K562 (cell line): ENCODE measurements around the gene VPS16. TPM values are rescaled to one million over a fixed set of nuclear protein-coding genes. Genes with fewer than 3 reads are reported as not detected.

Experiments used
- ATAC-seq: fragments of 200-7000 bp; cut with Tn5 transposase; 3 replicates; pipeline ENCODE4 v1.9.1; 2020; ENCODE audit warnings: moderate library complexity
- BruUV-seq: library from RNA; stranded (reverse); fragments of 400-500 nt; replicated peaks from 2 replicates; lab custom pipeline; 2021; lab: Mats Ljungman, UMichigan
- CTCF ChIA-PET: fragments of 300-600 bp; formaldehyde crosslinking; extraction: SDS; loops from one replicate; lab custom pipeline; 2021; ENCODE audit warnings: low intra/inter-chr PET ratio; lab: Yijun Ruan, JAX
- POLR2A ChIA-PET: fragments of 300-600, 350-650 bp; sonication (Branson Sonifier 250); formaldehyde crosslinking; extraction: SDS; loops from one replicate; lab custom pipeline; 2021; ENCODE audit warnings: antibody characterized with exemption, inconsistent platforms; lab: Yijun Ruan, JAX
- DNase-seq, 4 experiments: peaks; one replicate each; pipeline versions ENCODE4 v3.0.0 to v3.0.0-alpha.2; 2011 to 2018; ENCODE audit warnings: low spot score in 3 of 4, mixed read lengths in 3 of 4; ENCODE audit errors: extremely low read depth in 1 of 4
- FAIRE-seq: peaks from 2 replicates; lab custom pipeline; 2011; peaks lifted over from hg19 to GRCh38; lab: Jason Lieb, UNC
- H2AFZ ChIP-seq: 2 replicates; pipeline ENCODE4 v1.6.0; 2011; ENCODE audit warnings: low read depth, low read length, control low read depth, inconsistent platforms
- H3K27ac ChIP-seq: fragments of 200-600 bp; 3 replicates; pipeline ENCODE4 v1.8.0; 2011; ENCODE audit warnings: low read depth, mild to moderate bottlenecking, control low read depth, inconsistent platforms, low read length, moderate library complexity, mixed read lengths; ENCODE audit errors: extremely low read depth
- H3K27me3 ChIP-seq, 2 experiments: fragments of 300-600 bp in 1 of 2; 2 replicates in 1 of 2; 3 replicates in 1 of 2; pipeline versions ENCODE4 v1.6.0 to v1.8.0; 2011; ENCODE audit warnings: inconsistent platforms in 2 of 2, low read length in 2 of 2, mild to moderate bottlenecking in 1 of 2, mixed read lengths in 1 of 2, moderate library complexity in 1 of 2; ENCODE audit not compliant: control insufficient read depth in 2 of 2, insufficient read depth in 2 of 2
- H3K36me3 ChIP-seq: fragments of 300-600 bp; 3 replicates; pipeline ENCODE4 v1.8.0; 2011; ENCODE audit warnings: mild to moderate bottlenecking, low read length, inconsistent platforms; ENCODE audit not compliant: control insufficient read depth, insufficient read depth
- H3K4me1 ChIP-seq, 2 experiments: fragments of 200-600 bp in 1 of 2; replicated peaks in 1 of 2; 2 replicates in 1 of 2; 3 replicates in 1 of 2; pipeline versions ENCODE4 v1.5.1 to v1.8.0; 2011; ENCODE audit warnings: inconsistent platforms in 2 of 2, low read length in 2 of 2, mild to moderate bottlenecking in 1 of 2, mixed read lengths in 1 of 2, moderate library complexity in 1 of 2; ENCODE audit not compliant: control insufficient read depth in 2 of 2, insufficient read depth in 2 of 2
- H3K4me2 ChIP-seq: 2 replicates; pipeline ENCODE4 v1.6.1; 2011; ENCODE audit warnings: low read length, control low read depth, inconsistent platforms, mixed read lengths; ENCODE audit not compliant: insufficient read depth
- H3K4me3 ChIP-seq: fragments of 200-600 bp; sonication (generic), shearing (Covaris generic); 2 replicates; pipeline ENCODE4 v1.5.1; 2016; ENCODE audit warnings: control low read depth, inconsistent platforms
- H3K79me2 ChIP-seq: fragments of 200-600 bp; 3 replicates; pipeline ENCODE4 v1.8.0; 2011; ENCODE audit warnings: low read length, inconsistent platforms; ENCODE audit not compliant: control insufficient read depth, insufficient read depth
- H3K9ac ChIP-seq, 2 experiments: 2 replicates each; pipeline versions ENCODE4 v1.6.0 to v1.6.1; 2011; ENCODE audit warnings: low read depth in 2 of 2, low read length in 2 of 2, control low read depth in 1 of 2, inconsistent platforms in 1 of 2, mild to moderate bottlenecking in 1 of 2, mixed read lengths in 1 of 2; ENCODE audit not compliant: insufficient read depth in 1 of 2
- H3K9me1 ChIP-seq: one replicate; pipeline ENCODE4 v1.6.0; 2011; ENCODE audit warnings: inconsistent platforms, mild to moderate bottlenecking, low read length, moderate library complexity; ENCODE audit not compliant: control insufficient read depth, insufficient read depth
- H3K9me3 ChIP-seq: replicated peaks from 2 replicates; pipeline ENCODE4 v1.5.1; 2011; ENCODE audit warnings: low read depth, low read length, inconsistent platforms; ENCODE audit not compliant: control insufficient read depth, insufficient read depth
- H4K20me1 ChIP-seq: replicated peaks from 2 replicates; pipeline ENCODE4 v1.6.1; 2011; ENCODE audit warnings: low read length, inconsistent platforms, mixed read lengths; ENCODE audit not compliant: control insufficient read depth, insufficient read depth
- BDP1 ChIP-seq: IDR thresholded peaks from 3 replicates; pipeline ENCODE4 v1.6.1; 2011; ENCODE audit not compliant: insufficient read length, insufficient read depth
- CXXC5 ChIP-seq: fragments of 250-450 bp; sonication (Bioruptor Pico); IDR thresholded peaks from 2 replicates; pipeline ENCODE4 v1.8.0; 2022; ENCODE audit warnings: inconsistent platforms, mild to moderate bottlenecking, moderate library complexity
- GABPB1 ChIP-seq: sonication (generic); formaldehyde crosslinking; IDR thresholded peaks from 2 replicates; pipeline ENCODE4 v1.8.0; 2022; ENCODE audit warnings: mild to moderate bottlenecking, missing genetic modification reagents
- ID3 ChIP-seq, 2 experiments: fragments of 250-450 bp in 1 of 2; fragments of 450-650 bp in 1 of 2; sonication (Bioruptor Pico) in 1 of 2; IDR thresholded peaks; 2 replicates each; pipeline versions ENCODE4 v1.6.1 to v1.8.0; 2016 to 2021; ENCODE audit warnings: mild to moderate bottlenecking in 2 of 2, moderate library complexity in 2 of 2, missing compliant biosample characterization in 1 of 2, missing genetic modification characterization in 1 of 2
- JUN ChIP-seq, 2 experiments: sonication (generic) in 1 of 2; formaldehyde crosslinking in 1 of 2; IDR thresholded peaks; 2 replicates each; pipeline versions ENCODE4 v1.6.1 to v1.8.0; 2012 to 2022; ENCODE audit warnings: borderline replicate concordance in 2 of 2, mild to moderate bottlenecking in 2 of 2, improper control_type of control experiment in 1 of 2, low read depth in 1 of 2, low read length in 1 of 2, missing genetic modification reagents in 1 of 2
- KAT7 ChIP-seq: sonication (generic); formaldehyde crosslinking; IDR thresholded peaks from 2 replicates; pipeline ENCODE4 v1.8.0; 2022; ENCODE audit warnings: missing genetic modification reagents, mild to moderate bottlenecking, borderline replicate concordance
- MECOM ChIP-seq: fragments of 250-450 bp; sonication (Bioruptor Pico); IDR thresholded peaks from 2 replicates; pipeline ENCODE4 v1.8.0; 2022; ENCODE audit warnings: inconsistent platforms
- PATZ1 ChIP-seq: fragments of 250-450 bp; sonication (Bioruptor Pico); IDR thresholded peaks from 2 replicates; pipeline ENCODE4 v1.5.0; 2020; ENCODE audit warnings: mild to moderate bottlenecking, borderline replicate concordance
- POU5F1 ChIP-seq: fragments of 150-350 bp; IDR thresholded peaks from 2 replicates; pipeline ENCODE4 v1.6.1; 2014; ENCODE audit warnings: borderline replicate concordance, low read length, low read depth, mild to moderate bottlenecking; ENCODE audit not compliant: partially characterized antibody
- PYGO2 ChIP-seq: fragments of 450-650 bp; IDR thresholded peaks from 2 replicates; pipeline ENCODE4 v1.6.1; 2016; ENCODE audit warnings: mild to moderate bottlenecking, missing genetic modification characterization, moderate library complexity, missing compliant biosample characterization
- RFX7 ChIP-seq: fragments of 250-450 bp; sonication (Bioruptor Pico); IDR thresholded peaks from 2 replicates; pipeline ENCODE4 v1.5.1; 2021; ENCODE audit warnings: mild to moderate bottlenecking
- ZBTB33 ChIP-seq: sonication (generic); formaldehyde crosslinking; IDR thresholded peaks from 2 replicates; pipeline ENCODE4 v1.8.1; 2023; ENCODE audit warnings: mild to moderate bottlenecking, missing genetic modification reagents
- WGBS: fragments of 100-300 bp; shearing (Covaris generic); methylation state at CpG from one replicate; pipeline ENCODE4 v1.1.6; 2016; ENCODE audit warnings: low coverage, mixed read lengths; ENCODE audit not compliant: insufficient coverage; ENCODE audit errors: missing lambda C conversion rate; 5-methylcytosine and 5-hydroxymethylcytosine counted together
- in situ Hi-C: fragments of 300-500 bp; cut with MboI; formaldehyde crosslinking; loops from 4 replicates; pipeline ENCODE4 v1.15.0; 2018; ENCODE audit warnings: inconsistent platforms, mixed read lengths
- intact Hi-C: fragments of 100-400 bp; cut with micrococcal nuclease; formaldehyde crosslinking; loops from 2 replicates; pipeline ENCODE4 v1.14.2; 2022
- polyA plus RNA-seq, 8 experiments: library from polyadenylated mRNA; depleted of rRNA in 4 of 8; stranded (reverse) in 5 of 8; unstranded in 3 of 8; fragments of >200 nt; fragmentation: Nextera tagmentation in 2 of 8; fragmentation: Illumina TruSeq in 1 of 8; extraction: Ambion mirVana in 2 of 8; extraction: Trizol in 1 of 8; gene quantifications; 2 replicates each; pipeline versions ENCODE4 v1.2.1 to v1.2.3, GENCODE V29; 2011 to 2014; ENCODE audit warnings: inconsistent platforms in 1 of 8, missing spikeins in 1 of 8
- total RNA-seq, 7 experiments: library from RNA; depleted of rRNA in 6 of 7; stranded (reverse); fragments of >200 nt in 6 of 7; fragmentation: Illumina TruSeq in 2 of 7; extraction: Trizol in 2 of 7; gene quantifications; 2 replicates each; pipeline versions ENCODE4 v1.2.1 to v1.2.3, GENCODE V29; 2011 to 2021; ENCODE audit warnings: low replicate concordance in 1 of 7

Gene VPS16
- total and polyA plus RNA-seq, 9 of the 15 experiments (the other 6 are each of a cell fraction or from before 2014, with no cell fraction given) = 6.8 to 24.7 (median 14.0) TPM

GRCh38 chr20:2799688-2800520, 40.6 kb upstream of the VPS16 start:
- POLR2A ChIA-PET = interaction anchor here (1.0 kb wide), 1 partner anchor 10 kb away, joined by 4 read pairs; no protein-coding TSS in a partner anchor
- Histone ChIP-seq H4K20me1 (peaks cover 12% of the 10 kb centered on the region; the same call in 1 of the 2 replicates), H3K27me3 (peaks cover 7 to 42% of the 10 kb centered on the region in 2 experiments; a peak in 4 of 5 replicates), H3K36me3 (no peaks in the 10 kb centered on the region), H2AFZ (no peak overlapping the region), H3K9ac (no peak overlapping the region; a peak in 1 of 4 replicates), H3K4me1 (peaks cover 4 to 40% of the 10 kb centered on the region in 2 experiments; a peak in 4 of 5 replicates), H3K9me1 (no peaks in the 10 kb centered on the region), H3K4me2 (no peak overlapping the region), H3K79me2 (no peaks in the 10 kb centered on the region), H3K27ac (no peak overlapping the region), H3K4me3 (no peak overlapping the region), H3K9me3 (no peaks in the 10 kb centered on the region)
- ATAC-seq (no peak), FAIRE-seq (no peak), DNase-seq (no peak)
- CTCF ChIA-PET = no interaction called here
- BruUV-seq = no TSS peak
- intact Hi-C loops = no loop called here
- 53% methylated on average over 11 of the region's 61 CpGs for whole genome bisulfite sequencing
- in situ Hi-C loops = no loop called here
- TF ChIP-seq RFX7 (no peak), POU5F1 (no peak), GABPB1 (CRISPR knock-in tag) (no peak), MECOM (CRISPR knock-in tag) (no peak), PYGO2 (no peak), KAT7 (CRISPR knock-in tag) (no peak), BDP1 (no peak), ZBTB33 (peak; percentile 82), ID3 (CRISPR knock-in tag; IDR thresholded peaks at IDR 0.05) (no peak), ID3 (tag; IDR thresholded peaks at IDR 0.05) (0 out of 2 replicates have a peak, but pooled peaks have one; percentile 21), CXXC5 (CRISPR knock-in tag) (no peak), PATZ1 (CRISPR knock-in tag) (no peak), JUN (IDR thresholded peaks at IDR 0.05; ENCODE audit: borderline replicate concordance, low read depth, low read length) (no peak), JUN (CRISPR knock-in tag; IDR thresholded peaks at IDR 0.05; ENCODE audit: borderline replicate concordance) (no peak)
